NAMALWA (cell line): ENCODE results near the gene RPRD1B.

Experiments
- DNase-seq: peaks from one replicate; pipeline ENCODE4 v3.0.0-alpha.2; 2015; ENCODE audit warnings: low spot score

The RPRD1B gene

GRCh38 chr20:38123021-38123587 lies 89.6 kb downstream of the RPRD1B start:
- no peak for DNase-seq

GRCh38 chr20:38125157-38126056 lies 91.9 kb downstream of the RPRD1B start:
- DNase-seq = no peak

GRCh38 chr20:38126146-38126921 lies 92.8 kb downstream of the RPRD1B start:
- no peak for DNase-seq

- no peak for DNase-seq
These were observed 93.5 kb downstream of the RPRD1B start for GRCh38 chr20:38126932-38127621.

- no peak for DNase-seq
These were observed 94.5 kb downstream of the RPRD1B start for GRCh38 chr20:38127920-38128528.

- DNase-seq = no peak
These were observed 95.1 kb downstream of the RPRD1B start for GRCh38 chr20:38128691-38129090.

GRCh38 chr20:38129248-38129865 lies 95.8 kb downstream of the RPRD1B start:
- no peak for DNase-seq

- DNase-seq = no peak
These were observed 96.5 kb downstream of the RPRD1B start for GRCh38 chr20:38129893-38130609.

GRCh38 chr20:38130687-38131587 lies 97.4 kb downstream of the RPRD1B start:
- DNase-seq = no peak

- no peak for DNase-seq
These were observed 98.1 kb downstream of the RPRD1B start for GRCh38 chr20:38131588-38132121.

GRCh38 chr20:38132156-38132909 lies 98.8 kb downstream of the RPRD1B start:
- DNase-seq = no peak

- no peak for DNase-seq
These were observed 99.5 kb downstream of the RPRD1B start for GRCh38 chr20:38132910-38133501.

- no peak for DNase-seq
These were observed 100.3 kb downstream of the RPRD1B start for GRCh38 chr20:38133680-38134426.

GRCh38 chr20:38134427-38135270 lies 101.1 kb downstream of the RPRD1B start:
- DNase-seq = no peak

- no peak for DNase-seq
These were observed 101.7 kb downstream of the RPRD1B start for GRCh38 chr20:38135271-38135650.

GRCh38 chr20:38135651-38136420 lies 102.3 kb downstream of the RPRD1B start:
- no peak for DNase-seq
